Left ventricle myocardium inferior (tissue), 1 donor: Measurements from ENCODE around the gene CREB5. TPM values are rescaled to one million over a fixed set of nuclear protein-coding genes. Genes with fewer than 3 reads are reported as not detected.

Source experiments
- DNase-seq: peaks from one replicate; pipeline ENCODE4 v3.0.0-alpha.2; 2020
- H3K27ac ChIP-seq: fragments of 200-600 bp; replicated peaks from 2 replicates; pipeline ENCODE4 v1.8.0; 2021
- H3K27me3 ChIP-seq: fragments of 200-600 bp; 2 replicates; pipeline ENCODE4 v1.8.0; 2021; ENCODE audit warnings: low read depth
- H3K36me3 ChIP-seq: fragments of 200-600 bp; 2 replicates; pipeline ENCODE4 v1.8.0; 2021
- H3K4me1 ChIP-seq: fragments of 200-600 bp; 2 replicates; pipeline ENCODE4 v1.8.0; 2021
- H3K4me3 ChIP-seq: fragments of 200-600 bp; 2 replicates; pipeline ENCODE4 v1.8.0; 2021; ENCODE audit warnings: mild to moderate bottlenecking, moderate library complexity
- H3K9me3 ChIP-seq: fragments of 200-600 bp; replicated peaks from 2 replicates; pipeline ENCODE4 v1.8.0; 2021
- intact Hi-C: fragments of 100-400 bp; cut with micrococcal nuclease; formaldehyde crosslinking; loops from one replicate; pipeline ENCODE4 v1.11.0; 2022
- total RNA-seq: library from RNA; stranded (reverse); fragmentation: NEBNext Ultra II Directional; extraction: Animal tissue kit (Norgen Biotek cat#: 25700); gene quantifications from one replicate; pipeline ENCODE4 v1.2.1, GENCODE V29; 2021
- TF ChIP-seq, protein P1 (sequence below): fragments of 200-600 bp; IDR thresholded peaks from 2 replicates; pipeline ENCODE4 v1.8.0; 2021; ENCODE audit warnings: antibody characterized with exemption, mild to moderate bottlenecking, borderline replicate concordance
- donor health status: DM: no; HTN: yes; CAD: no; lungs with severe emphysema.

Gene CREB5
- total RNA-seq, 1 donor from 2014 or later = 9.8 TPM

- TF ChIP-seq, protein P1, sequence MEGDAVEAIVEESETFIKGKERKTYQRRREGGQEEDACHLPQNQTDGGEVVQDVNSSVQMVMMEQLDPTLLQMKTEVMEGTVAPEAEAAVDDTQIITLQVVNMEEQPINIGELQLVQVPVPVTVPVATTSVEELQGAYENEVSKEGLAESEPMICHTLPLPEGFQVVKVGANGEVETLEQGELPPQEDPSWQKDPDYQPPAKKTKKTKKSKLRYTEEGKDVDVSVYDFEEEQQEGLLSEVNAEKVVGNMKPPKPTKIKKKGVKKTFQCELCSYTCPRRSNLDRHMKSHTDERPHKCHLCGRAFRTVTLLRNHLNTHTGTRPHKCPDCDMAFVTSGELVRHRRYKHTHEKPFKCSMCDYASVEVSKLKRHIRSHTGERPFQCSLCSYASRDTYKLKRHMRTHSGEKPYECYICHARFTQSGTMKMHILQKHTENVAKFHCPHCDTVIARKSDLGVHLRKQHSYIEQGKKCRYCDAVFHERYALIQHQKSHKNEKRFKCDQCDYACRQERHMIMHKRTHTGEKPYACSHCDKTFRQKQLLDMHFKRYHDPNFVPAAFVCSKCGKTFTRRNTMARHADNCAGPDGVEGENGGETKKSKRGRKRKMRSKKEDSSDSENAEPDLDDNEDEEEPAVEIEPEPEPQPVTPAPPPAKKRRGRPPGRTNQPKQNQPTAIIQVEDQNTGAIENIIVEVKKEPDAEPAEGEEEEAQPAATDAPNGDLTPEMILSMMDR = no peak
- intact Hi-C loops = no loop called here
- Histone ChIP-seq H3K4me3 (no peak overlapping the region), H3K4me1 (no peaks in the 10 kb centered on the region), H3K36me3 (no peaks in the 10 kb centered on the region), H3K27ac (no peak overlapping the region), H3K9me3 (no peaks in the 10 kb centered on the region), H3K27me3 (no peaks in the 10 kb centered on the region)
- no peak for DNase-seq
Observed at GRCh38 chr7:28497009-28497408, 84.7 kb downstream of the CREB5 start.

- Histone ChIP-seq H3K36me3 (no peaks in the 10 kb centered on the region), H3K27me3 (no peaks in the 10 kb centered on the region), H3K4me1 (no peaks in the 10 kb centered on the region), H3K4me3 (no peak overlapping the region), H3K9me3 (no peaks in the 10 kb centered on the region), H3K27ac (no peak overlapping the region)
- DNase-seq = no peak
- intact Hi-C loops = no loop called here
- TF ChIP-seq, protein P1 = no peak
Observed at GRCh38 chr7:28498636-28499035, 86.3 kb downstream of the CREB5 start.

DNA sequence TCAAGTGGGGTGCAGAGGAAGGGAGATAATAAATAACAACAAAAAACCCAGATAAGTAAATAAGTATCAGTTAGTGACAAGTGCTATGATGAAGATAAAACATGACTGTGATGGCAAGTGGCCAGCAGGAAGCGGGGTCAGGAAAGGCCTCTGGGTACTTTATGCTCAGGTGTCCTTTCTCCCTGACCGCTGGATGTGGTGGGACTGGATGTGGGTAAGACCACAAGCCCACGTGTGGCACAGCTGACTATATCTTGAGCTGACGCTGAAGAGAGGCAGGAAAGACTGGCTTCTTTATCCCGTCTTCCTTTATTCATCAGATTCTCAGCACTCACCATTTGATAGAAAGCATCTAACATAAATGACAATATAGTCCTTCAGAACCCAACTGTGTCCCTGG is 87.8 kb downstream of the CREB5 start:
- no peaks in the 10 kb centered on the region for H3K4me1 ChIP-seq
- no peak overlapping the region for H3K27ac ChIP-seq
- TF ChIP-seq, protein P1 = no peak
- no peak for DNase-seq
- intact Hi-C loops = no loop called here
- no peaks in the 10 kb centered on the region for H3K36me3 ChIP-seq
- no peak overlapping the region for H3K4me3 ChIP-seq
- no peaks in the 10 kb centered on the region for H3K27me3 ChIP-seq
- H3K9me3 ChIP-seq = no peaks in the 10 kb centered on the region

DNA sequence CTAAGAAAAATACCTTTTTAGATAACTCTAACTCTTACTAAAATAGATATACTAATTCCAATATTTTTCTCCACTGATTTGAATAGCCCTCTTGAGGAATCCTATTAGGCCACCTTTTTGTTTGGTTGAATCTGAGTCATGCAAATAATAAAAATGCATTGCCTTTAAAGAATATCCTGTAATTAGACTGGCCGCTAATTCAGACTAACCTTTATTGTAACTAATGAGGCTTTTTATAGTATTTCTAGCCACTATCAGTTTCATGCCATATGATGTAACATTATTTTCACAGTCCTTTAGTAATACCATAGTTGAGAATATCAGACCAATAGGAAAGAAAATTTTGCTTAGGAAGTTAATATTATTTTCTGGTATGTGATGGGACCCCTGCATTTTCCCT is 90.1 kb downstream of the CREB5 start:
- Histone ChIP-seq H3K9me3 (no peaks in the 10 kb centered on the region), H3K36me3 (no peaks in the 10 kb centered on the region), H3K4me1 (no peaks in the 10 kb centered on the region), H3K4me3 (no peak overlapping the region), H3K27me3 (no peaks in the 10 kb centered on the region), H3K27ac (no peak overlapping the region)
- TF ChIP-seq, protein P1 = no peak
- intact Hi-C loops = no loop called here
- DNase-seq = no peak

- no peak for DNase-seq
- peaks cover 2% of the 10 kb centered on the region for H3K4me1 ChIP-seq
- H3K27me3 ChIP-seq = no peaks in the 10 kb centered on the region
- intact Hi-C loops = no loop called here
- no peaks in the 10 kb centered on the region for H3K9me3 ChIP-seq
- H3K36me3 ChIP-seq = no peaks in the 10 kb centered on the region
- H3K4me3 ChIP-seq = no peak overlapping the region
- no peak overlapping the region for H3K27ac ChIP-seq
- TF ChIP-seq, protein P1 = no peak
Observed at GRCh38 chr7:28503396-28503795, 91.1 kb downstream of the CREB5 start.

DNA sequence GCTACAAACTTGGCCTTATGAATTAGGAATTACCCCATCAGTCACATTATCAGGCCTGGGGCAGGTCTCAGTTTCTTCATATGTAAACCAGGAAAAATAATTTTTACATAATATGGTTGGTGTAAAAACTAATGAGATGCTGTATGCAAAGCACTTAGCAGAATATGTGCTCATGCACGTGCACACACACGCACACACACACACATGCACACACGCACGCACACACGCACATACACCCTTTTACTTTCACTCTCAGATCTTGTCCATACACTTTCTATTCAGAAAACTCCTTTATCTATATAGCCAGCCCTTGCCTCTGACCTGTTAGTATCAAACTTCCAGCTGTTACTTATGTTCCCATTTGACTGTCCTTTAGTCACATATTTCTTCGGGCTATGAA is 92.7 kb downstream of the CREB5 start:
- H3K4me1 ChIP-seq = peaks cover 6% of the 10 kb centered on the region
- H3K27ac ChIP-seq = no peak overlapping the region
- no peaks in the 10 kb centered on the region for H3K27me3 ChIP-seq
- no peak for DNase-seq
- intact Hi-C loops = no loop called here
- TF ChIP-seq, protein P1 = no peak
- no peaks in the 10 kb centered on the region for H3K36me3 ChIP-seq
- H3K4me3 ChIP-seq = no peak overlapping the region
- H3K9me3 ChIP-seq = no peaks in the 10 kb centered on the region
